Activated naive CD4-positive, alpha-beta T cell treated with anti-CD3 and anti-CD28 coated beads, Interleukin-2, amount 10 ng/mL, durations not matched to agents 7 days and 5 days (primary cell): ENCODE data around the gene KLF16.
A peak's percentile ranks its signal among the peaks of the same experiment; 100 is the strongest.

Experiments used
- CTCF ChIA-PET: fragments of 350-600 bp; sonication (Branson Sonifier 250); formaldehyde crosslinking; loops from one replicate; lab custom pipeline; 2021; ENCODE audit warnings: antibody characterized with exemption; lab: Charles Lee
- DNase-seq: peaks from one replicate; pipeline ENCODE4 v3.0.0-alpha.2; 2020
- H3K27ac Mint-ChIP-seq: one replicate; pipeline ENCODE4 v1.8.0; 2021; ENCODE audit warnings: mild to moderate bottlenecking, moderate library complexity, mixed read lengths
- H3K27me3 Mint-ChIP-seq: one replicate; pipeline ENCODE4 v1.8.0; 2021; ENCODE audit warnings: mild to moderate bottlenecking, mixed read lengths
- H3K36me3 Mint-ChIP-seq: one replicate; pipeline ENCODE4 v1.8.0; 2021; ENCODE audit warnings: mixed read lengths
- H3K4me1 Mint-ChIP-seq: one replicate; pipeline ENCODE4 v1.8.0; 2021; ENCODE audit warnings: mixed read lengths
- H3K4me3 Mint-ChIP-seq: one replicate; pipeline ENCODE4 v1.8.0; 2021; ENCODE audit warnings: mild to moderate bottlenecking, moderate library complexity, mixed read lengths
- H3K9me3 Mint-ChIP-seq: one replicate; pipeline ENCODE4 v1.8.0; 2021; ENCODE audit warnings: mixed read lengths

KLF16 gene

DNA sequence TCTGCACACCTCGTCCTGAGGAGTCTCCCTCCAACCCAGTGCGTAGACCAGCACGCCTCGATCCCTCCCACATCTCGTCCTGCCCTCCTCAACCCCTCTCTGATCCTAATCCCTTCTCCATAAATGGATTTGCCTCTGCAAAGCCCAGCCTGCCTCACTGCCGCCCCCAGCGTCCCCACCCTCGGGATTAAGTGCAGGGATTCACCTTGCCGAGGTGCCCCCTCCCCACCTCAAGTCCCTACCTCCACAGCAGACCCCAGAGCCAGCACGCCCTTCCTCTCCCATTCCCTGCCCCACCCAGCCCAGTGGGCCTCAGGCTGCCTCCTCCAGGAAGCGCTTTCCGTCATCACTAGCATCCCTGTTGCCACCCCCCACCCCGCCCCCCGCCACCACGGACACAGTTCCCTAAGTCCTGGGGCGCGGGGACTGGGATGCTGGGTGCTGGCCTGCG lies 4.0 kb downstream of the KLF16 start:
- no peaks in the 10 kb centered on the region for H3K9me3 Mint-ChIP-seq
- H3K27ac Mint-ChIP-seq, result peak overlapping the region; percentile 45
- H3K4me1 Mint-ChIP-seq, result peaks cover 55% of the 10 kb centered on the region
- CTCF ChIA-PET, result interaction anchor here (1.0 kb wide), 1 partner anchor 10 kb away, joined by 3 read pairs; no protein-coding TSS in a partner anchor
- H3K4me3 Mint-ChIP-seq, result peak overlapping the region; percentile 31
- H3K36me3 Mint-ChIP-seq, result peaks cover 1% of the 10 kb centered on the region
- no peak for DNase-seq
- no peaks in the 10 kb centered on the region for H3K27me3 Mint-ChIP-seq

- CTCF ChIA-PET, result interaction anchor here (1.1 kb wide), 1 partner anchor 21 kb away, joined by 3 read pairs; no protein-coding TSS in a partner anchor
- peaks cover 1% of the 10 kb centered on the region for H3K36me3 Mint-ChIP-seq
Observed at GRCh38 chr19:1858412-1859081, 4.8 kb downstream of the KLF16 start.

GRCh38 chr19:1857648-1858326 lies 5.6 kb downstream of the KLF16 start:
- CTCF ChIA-PET, result interaction anchor here (1.1 kb wide), 1 partner anchor 20 kb away, joined by 3 read pairs; no protein-coding TSS in a partner anchor
- Mint-ChIP-seq H3K4me1 (peaks cover 65% of the 10 kb centered on the region), H3K4me3 (peak overlapping the region; percentile 66)

More at GRCh38 chr19:1858412-1859081, 4.8 kb downstream of the KLF16 start:
- Mint-ChIP-seq H3K4me1 (peaks cover 57% of the 10 kb centered on the region), H3K9me3 (no peaks in the 10 kb centered on the region), H3K27ac (peak overlapping the region; percentile 82), H3K27me3 (no peaks in the 10 kb centered on the region), H3K4me3 (peak overlapping the region; percentile 51)
- no peak for DNase-seq

DNA sequence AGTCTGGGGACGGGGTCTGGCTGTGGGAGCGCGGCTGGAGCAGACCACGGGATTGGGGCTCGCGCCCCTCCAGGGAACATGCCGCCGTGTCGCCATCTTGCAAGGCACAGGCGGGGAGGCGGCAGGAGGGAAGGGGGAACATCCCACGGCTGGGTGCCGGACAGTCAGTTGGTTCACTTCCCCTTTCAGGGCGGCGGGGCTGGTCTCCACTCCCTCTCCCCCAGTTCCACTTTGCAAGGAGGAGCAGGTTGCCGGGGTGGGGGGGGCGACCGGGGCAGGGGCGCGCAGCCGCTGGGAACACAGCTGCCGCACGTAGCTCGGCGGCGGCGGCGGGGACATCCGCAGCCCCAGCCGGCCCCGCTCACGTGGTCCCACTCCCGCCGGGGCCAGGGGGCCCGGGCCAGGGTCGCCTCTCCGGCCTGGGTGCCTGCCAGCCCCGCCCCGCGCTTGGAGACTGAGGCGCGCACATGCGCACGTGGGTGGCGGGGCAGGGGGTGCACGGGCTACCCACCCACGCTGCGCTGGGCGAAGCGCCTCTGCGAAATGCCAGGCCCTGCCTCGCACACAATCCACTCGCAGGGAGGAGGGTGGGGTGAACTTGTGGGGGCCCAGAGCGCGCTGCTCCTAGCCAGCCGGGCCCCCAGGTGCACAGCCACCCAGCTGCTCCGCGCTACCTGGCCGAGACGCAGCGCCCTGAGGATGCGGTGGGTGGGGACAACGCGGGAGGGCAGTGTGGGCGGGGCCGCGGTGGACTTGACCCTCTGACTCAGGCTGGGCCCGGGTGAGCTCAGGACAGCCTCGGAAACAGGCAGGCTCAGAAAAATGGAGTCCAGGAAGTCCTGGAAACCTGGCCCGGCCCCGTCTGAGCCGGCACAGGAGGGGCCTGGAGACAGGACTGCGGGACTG lies 6.4 kb downstream of the KLF16 start:
- Mint-ChIP-seq H3K4me3 (peak overlapping the region; percentile 82), H3K4me1 (peaks cover 69% of the 10 kb centered on the region)
- CTCF ChIA-PET, result interaction anchor here (0.9 to 1.1 kb wide), 2 partner anchors 18 to 19 kb away, joined by 3 read pairs; no protein-coding TSS in a partner anchor

More at GRCh38 chr19:1857648-1858326, 5.6 kb downstream of the KLF16 start:
- Mint-ChIP-seq H3K27ac (peak overlapping the region; percentile 88), H3K9me3 (no peaks in the 10 kb centered on the region), H3K27me3 (no peaks in the 10 kb centered on the region), H3K36me3 (peaks cover 3% of the 10 kb centered on the region)
- DNase-seq, result no peak

GRCh38 chr19:1856345-1856697 lies 7.1 kb downstream of the KLF16 start:
- peaks cover 64% of the 10 kb centered on the region for H3K4me1 Mint-ChIP-seq
- CTCF ChIA-PET, result interaction anchor here (0.9 to 1.6 kb wide), 2 partner anchors 8 to 19 kb away, joined by 3 read pairs; no protein-coding TSS in a partner anchor

More for the DNA sequence above, 6.4 kb downstream of the KLF16 start:
- Mint-ChIP-seq H3K27me3 (no peaks in the 10 kb centered on the region), H3K36me3 (peaks cover 3% of the 10 kb centered on the region), H3K27ac (peak overlapping the region; percentile 98), H3K9me3 (no peaks in the 10 kb centered on the region)
- DNase-seq, result peak; percentile 62

GRCh38 chr19:1855828-1856255 lies 7.5 kb downstream of the KLF16 start:
- peaks cover 64% of the 10 kb centered on the region for H3K4me1 Mint-ChIP-seq
- DNase-seq, result peak; percentile 60

More at GRCh38 chr19:1856345-1856697, 7.1 kb downstream of the KLF16 start:
- Mint-ChIP-seq H3K36me3 (peaks cover 3% of the 10 kb centered on the region), H3K4me3 (peak overlapping the region; percentile 82), H3K27ac (peak overlapping the region; percentile 98), H3K27me3 (no peaks in the 10 kb centered on the region), H3K9me3 (no peaks in the 10 kb centered on the region)
- DNase-seq, result no peak

DNA sequence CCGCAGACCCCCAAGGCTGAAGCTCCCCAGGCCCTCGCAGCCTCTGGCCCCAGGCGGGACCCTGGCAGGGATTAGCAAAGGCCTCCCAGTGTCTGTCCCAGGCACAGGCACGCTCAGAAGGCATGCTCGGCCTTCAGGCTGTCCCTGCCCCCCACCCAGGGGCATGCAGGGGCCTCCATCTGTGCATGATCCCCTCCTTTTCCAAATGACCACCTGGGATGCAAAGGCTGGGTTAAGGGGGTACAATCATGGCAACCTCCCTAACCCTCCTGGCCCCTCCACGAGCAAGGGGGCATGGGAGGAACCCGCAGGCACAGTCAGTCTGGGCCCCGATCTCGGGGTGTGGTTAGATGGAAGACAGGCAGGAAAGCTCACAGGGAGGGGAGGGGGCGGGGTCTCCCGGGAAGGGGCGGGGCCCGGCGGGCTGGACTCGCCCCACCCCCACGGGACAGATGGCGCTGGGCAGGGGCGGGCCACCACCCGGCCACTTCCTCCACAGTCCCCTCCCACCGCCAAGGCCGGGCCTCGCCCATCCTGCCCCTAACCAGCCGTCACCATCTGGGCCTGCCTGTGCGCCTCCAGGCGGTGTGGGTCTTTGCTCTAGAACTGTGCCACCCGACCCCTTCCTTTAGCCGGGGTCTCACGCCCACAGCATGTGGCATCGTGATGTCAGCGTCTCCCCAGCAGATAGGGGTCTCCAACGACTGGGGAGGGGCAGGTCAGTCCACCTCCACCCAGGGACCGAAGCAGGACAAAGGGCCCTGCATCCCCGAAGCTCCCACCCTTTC lies 8.1 kb downstream of the KLF16 start:
- Mint-ChIP-seq H3K9me3 (no peaks in the 10 kb centered on the region), H3K27ac (peak overlapping the region; percentile 98), H3K4me1 (peaks cover 65% of the 10 kb centered on the region), H3K27me3 (no peaks in the 10 kb centered on the region), H3K36me3 (peaks cover 3% of the 10 kb centered on the region), H3K4me3 (peak overlapping the region; percentile 82)
- DNase-seq, result peak; percentile 95
- CTCF ChIA-PET, result interaction anchor here (0.5 to 1.6 kb wide), 2 partner anchors 9 to 226 kb away, joined by 3 to 4 read pairs; no protein-coding TSS in a partner anchor

More at GRCh38 chr19:1855828-1856255, 7.5 kb downstream of the KLF16 start:
- Mint-ChIP-seq H3K27ac (peak overlapping the region; percentile 98), H3K27me3 (no peaks in the 10 kb centered on the region), H3K9me3 (no peaks in the 10 kb centered on the region), H3K4me3 (peak overlapping the region; percentile 82), H3K36me3 (peaks cover 3% of the 10 kb centered on the region)
- CTCF ChIA-PET, result interaction anchor here (0.5 to 1.6 kb wide), 2 partner anchors 9 to 225 kb away, joined by 3 to 4 read pairs; no protein-coding TSS in a partner anchor

- H3K4me1 Mint-ChIP-seq, result peaks cover 70% of the 10 kb centered on the region
- CTCF ChIA-PET, result interaction anchor here (1.6 kb wide), 1 partner anchor 10 kb away, joined by 3 read pairs; no protein-coding TSS in a partner anchor
- peak overlapping the region; percentile 92 for H3K27ac Mint-ChIP-seq
- H3K9me3 Mint-ChIP-seq, result no peaks in the 10 kb centered on the region
- DNase-seq, result no peak
- no peaks in the 10 kb centered on the region for H3K27me3 Mint-ChIP-seq
- peaks cover 3% of the 10 kb centered on the region for H3K36me3 Mint-ChIP-seq
- peak overlapping the region; percentile 75 for H3K4me3 Mint-ChIP-seq
Observed at GRCh38 chr19:1854542-1855039, 8.8 kb downstream of the KLF16 start.

- CTCF ChIA-PET, result interaction anchor here (1.0 kb wide), 1 partner anchor 234 kb away, joined by 4 read pairs; no protein-coding TSS in a partner anchor
- Mint-ChIP-seq H3K36me3 (peaks cover 3% of the 10 kb centered on the region), H3K4me3 (no peak overlapping the region), H3K27ac (no peak overlapping the region), H3K9me3 (no peaks in the 10 kb centered on the region), H3K27me3 (no peaks in the 10 kb centered on the region), H3K4me1 (peaks cover 70% of the 10 kb centered on the region)
- DNase-seq, result no peak
Observed at GRCh38 chr19:1854039-1854541, 9.3 kb downstream of the KLF16 start.

DNA sequence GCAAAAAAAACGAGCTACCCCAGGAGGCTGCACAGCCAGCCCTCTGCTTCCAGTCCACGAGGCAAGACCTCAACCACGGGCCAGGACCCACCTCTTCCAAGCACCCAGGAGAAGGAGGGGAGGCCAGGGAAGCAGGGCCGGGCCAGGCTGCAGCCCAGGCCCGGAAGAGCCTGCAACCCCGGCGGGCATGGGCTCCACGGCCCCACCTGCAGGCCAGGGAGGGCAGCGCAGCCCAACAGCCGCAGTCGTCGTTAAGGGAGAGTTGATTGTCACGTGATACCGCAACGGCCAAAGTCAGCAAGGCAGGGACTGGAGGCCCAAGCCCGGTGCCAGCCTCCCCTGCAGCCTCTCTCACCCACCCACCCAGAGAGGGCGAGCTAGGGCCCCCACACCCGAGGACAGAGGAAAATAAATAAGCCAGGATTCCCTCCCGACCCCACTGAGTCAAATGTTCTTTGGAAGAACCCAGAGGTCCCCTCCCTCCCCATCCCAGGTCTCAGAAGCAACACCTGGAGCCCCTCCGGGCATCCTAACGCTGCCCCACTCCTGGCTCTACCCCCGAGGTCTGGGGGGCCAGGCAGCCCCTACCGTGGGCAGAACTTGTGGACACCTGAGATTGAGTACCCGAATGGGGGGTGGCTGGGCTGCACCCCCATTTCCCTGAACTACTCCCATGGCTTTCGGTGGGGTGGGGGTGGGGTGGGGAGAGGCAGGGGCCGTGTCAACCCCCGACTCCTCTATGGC lies 9.9 kb downstream of the KLF16 start:
- DNase-seq, result peak; percentile 90
- Mint-ChIP-seq H3K4me1 (peaks cover 69% of the 10 kb centered on the region), H3K36me3 (peaks cover 3% of the 10 kb centered on the region), H3K9me3 (no peaks in the 10 kb centered on the region), H3K4me3 (peak overlapping the region; percentile 60), H3K27me3 (no peaks in the 10 kb centered on the region), H3K27ac (peak overlapping the region; percentile 92)
- CTCF ChIA-PET, result interaction anchor here (0.6 to 1.0 kb wide), 2 partner anchors 29 to 235 kb away, joined by 3 to 4 read pairs; no protein-coding TSS in a partner anchor

DNA sequence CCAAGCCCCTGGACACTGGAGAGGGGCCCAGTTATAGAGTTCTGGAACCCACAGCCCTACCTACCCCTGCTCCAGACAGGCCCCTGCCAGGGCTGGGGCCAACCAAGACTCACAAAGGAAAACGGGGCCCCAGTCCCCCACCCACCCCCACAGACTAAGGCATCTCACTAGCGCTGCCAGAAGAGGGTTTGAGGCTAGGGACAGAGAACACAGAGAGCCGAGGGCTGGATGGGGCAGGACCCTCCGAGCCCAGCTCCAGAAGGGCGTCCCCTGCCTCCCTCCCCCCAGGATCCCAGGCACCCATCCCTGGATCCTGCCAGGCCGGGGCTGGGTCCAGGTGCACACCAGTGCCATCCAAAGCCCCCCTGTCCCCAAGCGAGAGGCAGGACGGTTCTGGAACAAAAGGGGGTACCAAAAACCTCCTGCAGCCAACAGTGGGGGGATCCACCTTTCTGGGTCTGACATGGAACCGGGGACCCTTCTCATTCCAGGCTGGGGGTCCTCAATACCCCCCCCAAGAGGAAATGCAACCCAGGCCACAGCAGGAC lies 10.7 kb downstream of the KLF16 start:
- H3K9me3 Mint-ChIP-seq, result no peaks in the 10 kb centered on the region
- H3K27me3 Mint-ChIP-seq, result no peaks in the 10 kb centered on the region
- CTCF ChIA-PET, result interaction anchor here (0.6 to 1.5 kb wide), 2 partner anchors 14 to 30 kb away, joined by 3 to 5 read pairs; no protein-coding TSS in a partner anchor
- H3K4me1 Mint-ChIP-seq, result peaks cover 63% of the 10 kb centered on the region
- no peak for DNase-seq
- H3K36me3 Mint-ChIP-seq, result peaks cover 3% of the 10 kb centered on the region
- H3K27ac Mint-ChIP-seq, result peak overlapping the region; percentile 92
- H3K4me3 Mint-ChIP-seq, result no peak overlapping the region
